OCI-LY3 (cell line): ENCODE measurements around the gene ERVH48-1.

Source experiments
- CTCF ChIP-seq: fragments of 200-600, 300-600 bp; sonication (generic); IDR thresholded peaks from 2 replicates; pipeline ENCODE4 v1.5.1; 2014; ENCODE audit warnings: antibody characterized with exemption, low read length, low read depth
- EZH2phosphoT487 ChIP-seq: fragments of 200-600 bp; shearing (Covaris generic); IDR thresholded peaks from 2 replicates; pipeline ENCODE4 v1.6.1; 2018; ENCODE audit warnings: antibody characterized with exemption, mixed run types, low read depth

GRCh38 chr21:42956824-42957630 lies 31.6 kb upstream of the ERVH48-1 start:
- TF ChIP-seq CTCF = no peak
- no peak for TF ChIP-seq EZH2phosphoT487
